GM23248 (cell line): ENCODE results near the gene KCNN4. TPM values are rescaled to one million over a fixed set of nuclear protein-coding genes. Genes with fewer than 3 reads are reported as not detected.
A peak's percentile ranks its signal among the peaks of the same experiment; 100 is the strongest.
"Not testable (repeated sequence)": the region's sequence is repeated elsewhere in the genome, so short reads cannot be mapped to it uniquely, and the experiment has no call there.

Experiments
- DNase-seq: peaks from one replicate; pipeline ENCODE4 v3.0.0-alpha.2; 2015
- H2AFZ ChIP-seq: fragments of 200-600 bp; sonication (generic); 2 replicates; pipeline ENCODE4 v1.6.1; 2016; ENCODE audit warnings: antibody characterized with exemption
- H3F3A ChIP-seq: fragments of 200-600 bp; sonication (generic); 2 replicates; pipeline ENCODE4 v1.6.1; 2016; ENCODE audit warnings: mild to moderate bottlenecking, antibody characterized with exemption, mixed run types; ENCODE audit not compliant: insufficient read depth
- H3K27ac ChIP-seq: fragments of 200-600 bp; sonication (generic); 2 replicates; pipeline ENCODE4 v1.5.1; 2016; ENCODE audit warnings: mild to moderate bottlenecking
- H3K27me3 ChIP-seq: fragments of 200-600 bp; sonication (generic); replicated peaks from 2 replicates; pipeline ENCODE4 v1.6.1; 2016; ENCODE audit warnings: mild to moderate bottlenecking; ENCODE audit not compliant: insufficient read depth
- H3K36me3 ChIP-seq: fragments of 200-600 bp; sonication (generic); 2 replicates; pipeline ENCODE4 v1.6.1; 2016; ENCODE audit warnings: low read depth, mild to moderate bottlenecking
- H3K4me1 ChIP-seq: fragments of 200-600 bp; sonication (generic); 2 replicates; pipeline ENCODE4 v1.6.1; 2016; ENCODE audit warnings: mild to moderate bottlenecking; ENCODE audit not compliant: insufficient read depth
- H3K4me2 ChIP-seq: fragments of 200-600 bp; sonication (generic); one replicate; pipeline ENCODE4 v1.6.1; 2016; ENCODE audit warnings: mild to moderate bottlenecking; ENCODE audit not compliant: unreplicated experiment
- H3K4me3 ChIP-seq: fragments of 200-600 bp; sonication (generic); 2 replicates; pipeline ENCODE4 v1.5.1; 2016; ENCODE audit warnings: mild to moderate bottlenecking
- H3K79me2 ChIP-seq: fragments of 200-600 bp; sonication (generic); 2 replicates; pipeline ENCODE4 v1.6.1; 2016; ENCODE audit warnings: mild to moderate bottlenecking; ENCODE audit not compliant: insufficient read depth
- H3K9ac ChIP-seq: fragments of 200-600 bp; sonication (generic); 2 replicates; pipeline ENCODE4 v1.6.1; 2016; ENCODE audit warnings: mild to moderate bottlenecking
- H3K9me2 ChIP-seq: fragments of 200-600 bp; sonication (generic); 2 replicates; pipeline ENCODE4 v1.6.1; 2016; ENCODE audit warnings: mixed run types, mild to moderate bottlenecking, moderate library complexity; ENCODE audit not compliant: insufficient read depth
- H3K9me3 ChIP-seq: fragments of 200-600 bp; sonication (generic); one replicate; pipeline ENCODE4 v1.6.1; 2017; ENCODE audit warnings: low read depth
- H4K20me1 ChIP-seq: fragments of 200-600 bp; sonication (generic); 2 replicates; pipeline ENCODE4 v1.6.0; 2016; ENCODE audit not compliant: insufficient read depth
- EZH2 ChIP-seq: fragments of 200-600 bp; sonication (generic); IDR thresholded peaks from 2 replicates; pipeline ENCODE4 v1.6.1; 2018; ENCODE audit warnings: antibody characterized with exemption, mild to moderate bottlenecking; ENCODE audit not compliant: insufficient read depth, poor library complexity, severe bottlenecking
- EZH2phosphoT487 ChIP-seq: fragments of 200-600 bp; sonication (generic); IDR thresholded peaks from 2 replicates; pipeline ENCODE4 v1.6.1; 2018; ENCODE audit warnings: antibody characterized with exemption, moderate library complexity, mild to moderate bottlenecking, low read depth; ENCODE audit not compliant: insufficient read depth
- WGBS, 2 experiments: methylation state at CpG; one replicate each; pipeline ENCODE4 v1.1.6; 2015 to 2017; ENCODE audit warnings: low lambda C conversion rate in 2 of 2, low coverage in 1 of 2; ENCODE audit errors: missing lambda C conversion rate in 2 of 2; 5-methylcytosine and 5-hydroxymethylcytosine counted together
- in situ Hi-C: fragments of 300-500 bp; cut with MboI; formaldehyde crosslinking; loops from 2 replicates; pipeline ENCODE4 v1.15.0; 2020
- polyA plus RNA-seq: library from polyadenylated mRNA; unstranded; fragments of >200 nt; fragmentation: Nextera tagmentation; extraction: Ambion mirVana; gene quantifications from 2 replicates; pipeline ENCODE4 v1.2.1, GENCODE V29; 2016
- total RNA-seq: library from RNA; depleted of rRNA; stranded (reverse); fragments of >200 nt; shearing (Covaris generic); gene quantifications from 2 replicates; pipeline ENCODE4 v1.2.3, GENCODE V29; 2014; rRNA removed

The KCNN4 gene
- total RNA-seq, result 8.7 and 13.7 TPM in 2 replicates
- polyA plus RNA-seq, result 9.4 and 11.9 TPM in 2 replicates

- DNase-seq, result peak; percentile 85
- Histone ChIP-seq H3K9ac (peak within 1 kb of the TSS; percentile 72), H3K27ac (peak within 1 kb of the TSS; percentile 24; the same call in 1 of the 2 replicates), H3K79me2 (no peaks in the 10 kb centered on the region; the same call in 1 of the 2 replicates), H2AFZ (peak within 1 kb of the TSS; percentile 58), H3K36me3 (no peaks in the 10 kb centered on the region), H4K20me1 (no peaks in the 10 kb centered on the region), H3K4me1 (peaks cover 41% of the 10 kb centered on the region), H3K9me3 (no peaks in the 10 kb centered on the region), H3K9me2 (no peaks in the 10 kb centered on the region), H3K4me2 (peak within 1 kb of the TSS; percentile 69), H3F3A (no peaks in the 10 kb centered on the region; the same call in 1 of the 2 replicates), H3K4me3 (peak within 1 kb of the TSS; percentile 65), H3K27me3 (no peaks in the 10 kb centered on the region)
- TF ChIP-seq EZH2phosphoT487 (no peak), EZH2 (no peak)
- 14 to 16% methylated on average over 18 to 19 of the region's 19 CpGs for WGBS, 2 experiments
- in situ Hi-C loops, result no loop called here
Observed at GRCh38 chr19:43780706-43781525, at the start of gene KCNN4. Gene KCNN4 (minus strand): TSS chr19:43780973. CDS start chr19:43780861, 112 bp downstream.

GRCh38 chr19:43826787-43827754 lies 46.3 kb upstream of the KCNN4 start, which contains the start of gene ZNF283:
Gene ZNF283 (plus strand): TSS chr19:43827321. CDS start chr19:43833505, 6,184 bp downstream.
- Histone ChIP-seq H3F3A (no peaks in the 10 kb centered on the region), H3K9me2 (no peaks in the 10 kb centered on the region), H3K79me2 (peaks cover 26% of the 10 kb centered on the region), H4K20me1 (no peaks in the 10 kb centered on the region), H3K9ac (peak within 1 kb of the TSS; percentile 83), H3K4me1 (0 out of 2 replicates have a peak, but pooled peaks cover 7% of the 10 kb centered on the region), H3K4me3 (peak within 1 kb of the TSS; percentile 80), H3K9me3 (no peaks in the 10 kb centered on the region), H3K27me3 (no peaks in the 10 kb centered on the region), H2AFZ (peak within 1 kb of the TSS; percentile 93), H3K4me2 (peak within 1 kb of the TSS; percentile 89), H3K27ac (peak within 1 kb of the TSS; percentile 72), H3K36me3 (peaks cover 25% of the 10 kb centered on the region)
- DNase-seq, result peak; percentile 96
- in situ Hi-C loops, result no loop called here
- TF ChIP-seq EZH2 (no peak), EZH2phosphoT487 (no peak)
- WGBS, 2 experiments, result 13 to 15% methylated on average over 35 to 46 of the region's 46 CpGs

GRCh38 chr19:43824572-43824971 lies 43.8 kb upstream of the KCNN4 start:
- H3K79me2 ChIP-seq, result peaks cover 21% of the 10 kb centered on the region
- H3K9ac ChIP-seq, H3K4me2 ChIP-seq, H3K9me2 ChIP-seq, H3K9me3 ChIP-seq, H4K20me1 ChIP-seq, H3K27ac ChIP-seq, H2AFZ ChIP-seq, H3K36me3 ChIP-seq, in situ Hi-C loops, H3K27me3 ChIP-seq, H3K4me1 ChIP-seq, H3F3A ChIP-seq, H3K4me3 ChIP-seq, DNase-seq: not testable (repeated sequence)
- WGBS, 2 experiments, result 31 to 35% methylated on average over 4 of the region's 4 CpGs

GRCh38 chr19:43823856-43824255 lies 43.1 kb upstream of the KCNN4 start:
- H3K4me2 ChIP-seq, in situ Hi-C loops, H3K9ac ChIP-seq, DNase-seq, H3K9me2 ChIP-seq, H3K36me3 ChIP-seq, H2AFZ ChIP-seq, H3K4me1 ChIP-seq, H4K20me1 ChIP-seq, H3K9me3 ChIP-seq, H3K27ac ChIP-seq, H3K4me3 ChIP-seq, H3K27me3 ChIP-seq, H3F3A ChIP-seq: not testable (repeated sequence)
- H3K79me2 ChIP-seq, result peaks cover 14% of the 10 kb centered on the region
- WGBS, 2 experiments, result 71 to 86% methylated on average over 3 of the region's 3 CpGs
